Adrenal gland (tissue), 12 donors: ENCODE measurements around the gene LRRC4C. TPM values are rescaled to one million over a fixed set of nuclear protein-coding genes. Genes with fewer than 3 reads are reported as not detected.

Source experiments
- DNase-seq, 7 donors: peaks; one replicate each; pipeline ENCODE4 v3.0.0-alpha.2; 2019 to 2020
- H3K27ac ChIP-seq, 5 donors: fragments of 200-600 bp; sonication (generic) in 4 of 5; 1 replicate in 3 of 5; 2 replicates in 2 of 5; pipeline versions ENCODE4 v1.5.1 to v1.8.0; 2016 to 2020; ENCODE audit warnings: mild to moderate bottlenecking in 1 of 5
- H3K27me3 ChIP-seq: fragments of 200-600 bp; 2 replicates; pipeline ENCODE4 v1.8.0; 2021
- H3K36me3 ChIP-seq, 2 donors: fragments of 200-600 bp; replicated peaks in 1 of 2; 1 replicate in 1 of 2; 2 replicates in 1 of 2; pipeline versions ENCODE4 v1.5.1 to v1.8.0; 2018 to 2022
- H3K4me1 ChIP-seq, 2 donors: fragments of 200-600 bp; replicated peaks in 1 of 2; 1 replicate in 1 of 2; 2 replicates in 1 of 2; pipeline versions ENCODE4 v1.5.1 to v1.8.0; 2018 to 2021
- H3K4me3 ChIP-seq, 4 donors: fragments of 200-600 bp; sonication (generic) in 3 of 4; one replicate each; pipeline ENCODE4 v1.5.1; 2016 to 2018
- H3K9me3 ChIP-seq, 3 donors: fragments of 200-600 bp; sonication (generic) in 1 of 3; replicated peaks in 1 of 3; 1 replicate in 2 of 3; 2 replicates in 1 of 3; pipeline versions ENCODE4 v1.5.1 to v1.8.0; 2016 to 2021
- CTCF ChIP-seq, 6 experiments: fragments of 450-650 bp in 4 of 6; fragments of 200-600 bp in 2 of 6; sonication (generic) in 1 of 6; IDR thresholded peaks; 1 replicate in 5 of 6; 2 replicates in 1 of 6; pipeline versions ENCODE4 v1.5.1 to v1.8.0; 2016 to 2021; ENCODE audit warnings: antibody characterized with exemption in 6 of 6, mild to moderate bottlenecking in 2 of 6, moderate library complexity in 1 of 6
- POLR2A ChIP-seq, 2 donors: fragments of 450-650 bp; IDR thresholded peaks; one replicate each; pipeline ENCODE4 v1.6.1; 2017; ENCODE audit warnings: antibody characterized with exemption in 2 of 2, mild to moderate bottlenecking in 2 of 2, moderate library complexity in 1 of 2
- WGBS, 4 donors: extraction: QIAGEN DNeasy Blood & Tissue Kit in 2 of 4; methylation state at CpG; one replicate each; pipeline versions ENCODE4 v1.1.5 to v1.1.7; 2013 to 2017; 5-methylcytosine and 5-hydroxymethylcytosine counted together
- intact Hi-C, 2 donors: fragments of 100-400 bp; cut with DNase I; formaldehyde crosslinking; loops; one replicate each; pipeline versions ENCODE4 v1.14.1 to v1.15.0; 2022 to 2023
- polyA plus RNA-seq, 3 donors: library from polyadenylated mRNA; stranded (reverse); fragments of 200-250 nt in 2 of 3; fragments of 350-450 nt in 1 of 3; fragmentation: Illumina TruSeq in 1 of 3; extraction: RNeasy Lipid Tissue Mini Kit (QIAGEN cat#74804) in 1 of 3; gene quantifications; one replicate each; pipeline ENCODE4 v1.2.3, GENCODE V29; 2013 to 2014
- total RNA-seq, 9 donors: library from RNA; depleted of rRNA in 4 of 9; stranded (reverse); fragments of >200 nt in 4 of 9; fragments of 120-200 nt in 1 of 9; fragmentation: NEBNext Ultra II Directional in 1 of 9; extraction: Animal tissue kit (Norgen Biotek cat#: 25700) in 1 of 9; gene quantifications; one replicate each; pipeline versions ENCODE4 v1.1.0 to v1.2.4, GENCODE V29; 2013 to 2023
- donor health status: healthy with polysubstance abuse.
- donor health status: Bipolar disorder and iron deficiency.
- donor health status: DM: yes; HTN: yes; CAD: no.
- donor health status: DM: no; HTN: no; CAD: no.
- donor health status: DM: no; HTN: no; CAD: no.
- donor health status: DM: yes; HTN: yes; CAD: no.

LRRC4C gene
- total and polyA plus RNA-seq, 12 donors: 1.0 to 10.6 (median 5.5) TPM

GRCh38 chr11:40140560-40140959 lies 1318.9 kb downstream of the LRRC4C start:
- H3K27ac ChIP-seq: no peak overlapping the region
- no peak for TF ChIP-seq POLR2A (IDR thresholded peaks at IDR 0.05)
- no peak for TF ChIP-seq CTCF (IDR thresholded peaks at IDR 0.05)
- H3K27me3 ChIP-seq: no peaks in the 10 kb centered on the region
- H3K36me3 ChIP-seq: no peaks in the 10 kb centered on the region
- intact Hi-C loops: no loop called here
- H3K4me1 ChIP-seq: no peaks in the 10 kb centered on the region
- no peaks in the 10 kb centered on the region for H3K9me3 ChIP-seq
- DNase-seq: no peak
- WGBS, 4 donors: 85 to 91% (median 89%) methylated on average over 5 of the region's 5 CpGs
- H3K4me3 ChIP-seq: no peak overlapping the region

GRCh38 chr11:40139536-40139935 lies 1319.9 kb downstream of the LRRC4C start:
- Histone ChIP-seq H3K4me3 (no peak overlapping the region), H3K27me3 (no peaks in the 10 kb centered on the region), H3K36me3 (no peaks in the 10 kb centered on the region), H3K27ac (no peak overlapping the region), H3K9me3 (no peaks in the 10 kb centered on the region), H3K4me1 (no peaks in the 10 kb centered on the region)
- TF ChIP-seq CTCF (IDR thresholded peaks at IDR 0.05) (no peak), POLR2A (IDR thresholded peaks at IDR 0.05) (no peak)
- no peak for DNase-seq
- WGBS, 4 donors: 63 to 81% (median 76%) methylated on average over 2 of the region's 2 CpGs
- intact Hi-C loops: no loop called here

GRCh38 chr11:40139066-40139465 lies 1320.4 kb downstream of the LRRC4C start:
- TF ChIP-seq POLR2A (IDR thresholded peaks at IDR 0.05): no peak
- TF ChIP-seq CTCF (IDR thresholded peaks at IDR 0.05): no peak
- no peak for DNase-seq
- Histone ChIP-seq H3K4me1 (no peaks in the 10 kb centered on the region), H3K36me3 (no peaks in the 10 kb centered on the region), H3K4me3 (no peak overlapping the region), H3K27me3 (no peaks in the 10 kb centered on the region), H3K27ac (no peak overlapping the region), H3K9me3 (no peaks in the 10 kb centered on the region)
- intact Hi-C loops: no loop called here
- whole genome bisulfite sequencing, 4 donors: 74 to 83% (median 77%) methylated on average over 3 of the region's 3 CpGs

- H3K9me3 ChIP-seq: no peaks in the 10 kb centered on the region
- 41 to 65% (median 52%) methylated on average over 1 of the region's 1 CpG for WGBS, 4 donors
- H3K4me3 ChIP-seq: no peak overlapping the region
- H3K36me3 ChIP-seq: no peaks in the 10 kb centered on the region
- TF ChIP-seq CTCF (IDR thresholded peaks at IDR 0.05): no peak
- no peak for TF ChIP-seq POLR2A (IDR thresholded peaks at IDR 0.05)
- no peaks in the 10 kb centered on the region for H3K4me1 ChIP-seq
- DNase-seq: no peak
- H3K27me3 ChIP-seq: no peaks in the 10 kb centered on the region
- H3K27ac ChIP-seq: no peak overlapping the region
- intact Hi-C loops: no loop called here
These were observed 1324.5 kb downstream of the LRRC4C start for GRCh38 chr11:40134820-40135570.
